Measurements from ENCODE around the gene TULP4. TPM values are rescaled to one million over a fixed set of nuclear protein-coding genes. Genes with fewer than 3 reads are reported as not detected.

TULP4 gene
- total RNA-seq, 2 donors from 2014 or later, result 111 to 119 TPM

- intact Hi-C loops (cut with DNase I), result no loop called here
- Histone ChIP-seq H3K4me1 (replicated peaks) (peaks cover 8% of the 10 kb centered on the region), H3K9me3 (no peaks in the 10 kb centered on the region), H3K4me3 (peak overlapping the region; percentile 83 to 97), H3K27ac (peak overlapping the region; percentile 81 to 85), H3K27me3 (replicated peaks; ENCODE audit: insufficient read depth) (no peaks in the 10 kb centered on the region), H3K36me3 (no peaks in the 10 kb centered on the region)
- DNase-seq (ENCODE audit: low spot score), result no peak
- no peak for TF ChIP-seq POLR2A (IDR thresholded peaks at IDR 0.05)
- TF ChIP-seq, protein P1, sequence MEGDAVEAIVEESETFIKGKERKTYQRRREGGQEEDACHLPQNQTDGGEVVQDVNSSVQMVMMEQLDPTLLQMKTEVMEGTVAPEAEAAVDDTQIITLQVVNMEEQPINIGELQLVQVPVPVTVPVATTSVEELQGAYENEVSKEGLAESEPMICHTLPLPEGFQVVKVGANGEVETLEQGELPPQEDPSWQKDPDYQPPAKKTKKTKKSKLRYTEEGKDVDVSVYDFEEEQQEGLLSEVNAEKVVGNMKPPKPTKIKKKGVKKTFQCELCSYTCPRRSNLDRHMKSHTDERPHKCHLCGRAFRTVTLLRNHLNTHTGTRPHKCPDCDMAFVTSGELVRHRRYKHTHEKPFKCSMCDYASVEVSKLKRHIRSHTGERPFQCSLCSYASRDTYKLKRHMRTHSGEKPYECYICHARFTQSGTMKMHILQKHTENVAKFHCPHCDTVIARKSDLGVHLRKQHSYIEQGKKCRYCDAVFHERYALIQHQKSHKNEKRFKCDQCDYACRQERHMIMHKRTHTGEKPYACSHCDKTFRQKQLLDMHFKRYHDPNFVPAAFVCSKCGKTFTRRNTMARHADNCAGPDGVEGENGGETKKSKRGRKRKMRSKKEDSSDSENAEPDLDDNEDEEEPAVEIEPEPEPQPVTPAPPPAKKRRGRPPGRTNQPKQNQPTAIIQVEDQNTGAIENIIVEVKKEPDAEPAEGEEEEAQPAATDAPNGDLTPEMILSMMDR (IDR thresholded peaks at IDR 0.05), result no peak
- 52% methylated on average over 14 of the region's 14 CpGs for WGBS
These were observed 247.2 kb downstream of the TULP4 start for GRCh38 chr6:158559338-158559894.

DNA sequence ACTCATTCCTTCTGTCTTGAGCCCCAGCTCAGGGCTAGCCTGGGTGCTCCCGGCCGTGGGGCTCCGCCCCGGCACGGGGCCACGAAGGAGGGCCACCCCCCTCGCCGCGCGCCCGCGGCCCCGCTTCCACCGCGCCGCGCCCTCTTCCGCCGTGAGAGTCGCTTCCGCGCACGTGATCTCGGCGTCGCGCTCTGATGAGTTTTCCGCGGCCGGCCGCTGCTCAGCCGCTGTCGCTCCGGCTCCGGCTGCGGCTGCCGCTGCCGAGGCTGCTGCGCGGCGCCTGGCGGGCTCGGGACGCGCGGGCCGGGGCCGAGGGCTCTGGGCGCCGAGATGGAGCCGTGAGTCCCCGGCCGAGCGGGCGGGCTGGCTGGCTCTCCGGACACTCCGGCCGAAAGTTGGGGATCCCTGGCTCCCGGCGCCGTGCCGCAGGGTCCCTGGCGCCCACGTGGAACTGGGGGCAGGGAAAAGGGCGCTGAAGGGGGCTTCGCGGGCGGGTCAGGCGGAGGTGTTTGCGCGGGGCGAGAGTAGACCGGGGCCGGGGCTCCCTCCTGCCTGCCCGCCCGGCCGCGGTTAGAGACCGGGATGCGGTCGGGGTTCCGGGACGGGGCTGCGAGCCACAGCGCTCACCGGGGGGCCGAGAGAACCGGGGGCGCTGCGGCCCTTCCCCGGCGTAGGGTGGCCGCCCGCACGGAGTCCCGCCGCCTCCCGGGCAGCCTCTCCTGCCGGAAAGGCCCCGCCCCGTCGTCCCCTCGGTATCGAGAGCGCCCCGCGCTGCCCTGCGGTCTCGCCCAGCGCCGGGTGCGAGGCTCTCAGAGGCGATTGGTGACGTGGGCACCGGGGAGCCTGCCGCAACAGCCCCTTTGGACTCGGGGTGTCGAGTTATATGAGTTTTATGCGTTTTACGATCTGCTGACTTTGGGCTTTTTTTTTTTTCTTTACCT, 247.9 kb downstream of the TULP4 start, which contains the start of gene TMEM181:
TMEM181 (plus strand) TSS at position 197 of the 941 bp plus-strand sequence; CDS start at position 331, 134 bp downstream.
- Histone ChIP-seq H3K27me3 (replicated peaks; ENCODE audit: insufficient read depth) (no peaks in the 10 kb centered on the region), H3K4me1 (replicated peaks) (peaks cover 8% of the 10 kb centered on the region), H3K4me3 (peak within 1 kb of the TSS; percentile 83 to 97), H3K36me3 (no peaks in the 10 kb centered on the region), H3K9me3 (no peaks in the 10 kb centered on the region), H3K27ac (peak within 1 kb of the TSS; percentile 81 to 85)
- TF ChIP-seq, protein P1 (IDR thresholded peaks at IDR 0.05), result peak in 1 of 4 experiments; percentile 30
- TF ChIP-seq POLR2AphosphoS5 (IDR thresholded peaks at IDR 0.05) (peak; percentile 71), POLR2A (IDR thresholded peaks at IDR 0.05) (peak; percentile 60)
- intact Hi-C loops (cut with DNase I), result loop anchor here (5.0 kb wide), 1 partner anchor 333 kb away; no protein-coding TSS in a partner anchor
- under 1% methylated on average over 79 of the region's 120 CpGs for WGBS
- DNase-seq (ENCODE audit: low spot score), result peak; percentile 76

- peak overlapping the region; percentile 81 to 85 for H3K27ac ChIP-seq
- peaks cover 8% of the 10 kb centered on the region for H3K4me1 ChIP-seq (replicated peaks)
- DNase-seq (ENCODE audit: low spot score), result peak; percentile 14
- TF ChIP-seq POLR2A (IDR thresholded peaks at IDR 0.05), result no peak
- TF ChIP-seq, protein P1 (IDR thresholded peaks at IDR 0.05), result no peak
- no peak for TF ChIP-seq POLR2AphosphoS5 (IDR thresholded peaks at IDR 0.05)
- H3K9me3 ChIP-seq, result no peaks in the 10 kb centered on the region
- no peaks in the 10 kb centered on the region for H3K27me3 ChIP-seq (replicated peaks; ENCODE audit: insufficient read depth)
- peak overlapping the region; percentile 83 to 97 for H3K4me3 ChIP-seq
- H3K36me3 ChIP-seq, result no peaks in the 10 kb centered on the region
- intact Hi-C loops (cut with DNase I), result loop anchor here (5.0 kb wide), 1 partner anchor 334 kb away; no protein-coding TSS in a partner anchor
- WGBS, result 5% methylated on average over 19 of the region's 19 CpGs
These were observed 248.6 kb downstream of the TULP4 start for GRCh38 chr6:158560836-158561320.

Small RNAs within 50 kb of the gene (small RNA-seq; reads per million reads assigned to genes)
- 0 reads per million in 2 donors for gene RN7SL173P

Other genes with a start within 250 kb of the TULP4 start
- 1 to 10 TPM; 6.5 to 8.2 TPM for gene SERAC1, start 144.2 kb upstream of the TULP4 start, total RNA-seq
- gene GTF2H5, start 144.1 kb upstream of the TULP4 start, total RNA-seq, result 1 to 10 TPM; 4.8 to 5.1 TPM
- gene TMEM181, start 247.6 kb downstream of the TULP4 start, total RNA-seq, result 10 to 100 TPM; 26.0 to 67.9 TPM

Measured in prostate gland (tissue), 2 donors.